ENCODE results near the gene REEP1. TPM values are rescaled to one million over a fixed set of nuclear protein-coding genes. Genes with fewer than 3 reads are reported as not detected.

REEP1 gene
- total and polyA plus RNA-seq, 9 of the 15 experiments (the other 6 are each of a cell fraction or from before 2014, with no cell fraction given): 0.11 to 0.67 (median 0.13) TPM

- H3K36me3 ChIP-seq (ENCODE audit: control insufficient read depth, insufficient read depth, low read length): no peaks in the 10 kb centered on the region
- H3K9me1 ChIP-seq (ENCODE audit: control insufficient read depth, insufficient read depth, low read length): no peaks in the 10 kb centered on the region
- H3K4me3 ChIP-seq: no peak overlapping the region
- CTCF ChIA-PET (ENCODE audit: low intra/inter-chr PET ratio): no interaction called here
- no peaks in the 10 kb centered on the region for H3K79me2 ChIP-seq (ENCODE audit: control insufficient read depth, insufficient read depth, low read length)
- no peaks in the 10 kb centered on the region for H3K9me3 ChIP-seq (replicated peaks; ENCODE audit: control insufficient read depth, insufficient read depth, low read depth, low read length)
- no peak overlapping the region for H3K27ac ChIP-seq (ENCODE audit: extremely low read depth, low read depth, low read length)
- intact Hi-C loops (cut with micrococcal nuclease): no loop called here
- FAIRE-seq (no peak), DNase-seq (ENCODE audit: extremely low read depth in 1 of 4, low spot score in 3 of 4) (no peak), ATAC-seq (no peak)
- BruUV-seq (replicated peaks): no TSS peak
- peaks cover 33 to 47% of the 10 kb centered on the region in 2 experiments for H3K27me3 ChIP-seq (ENCODE audit: control insufficient read depth in 2 of 2, insufficient read depth in 2 of 2, low read length in 2 of 2)
- H2AFZ ChIP-seq (ENCODE audit: low read depth, low read length): no peak overlapping the region
- no peak overlapping the region for H3K9ac ChIP-seq (ENCODE audit: insufficient read depth in 1 of 2, low read depth in 2 of 2, low read length in 2 of 2)
- H3K4me2 ChIP-seq (ENCODE audit: insufficient read depth, low read length): no peak overlapping the region
- POLR2A ChIA-PET: no interaction called here
- no peaks in the 10 kb centered on the region for H4K20me1 ChIP-seq (replicated peaks; ENCODE audit: control insufficient read depth, insufficient read depth, low read length)
- in situ Hi-C loops (cut with MboI): no loop called here
- no peaks in the 10 kb centered on the region for H3K4me1 ChIP-seq (replicated peaks in 1 of 2; ENCODE audit: control insufficient read depth in 2 of 2, insufficient read depth in 2 of 2, low read length in 2 of 2)
- WGBS (ENCODE audit: insufficient coverage, low coverage, missing lambda C conversion rate): 1% methylated on average over 8 of the region's 8 CpGs
- TF ChIP-seq RREB1 (CRISPR knock-in tag; IDR thresholded peaks at IDR 0.05) (no peak), FIP1L1 (IDR thresholded peaks at IDR 0.05; ENCODE audit: low read depth, low read length, poor library complexity, severe bottlenecking) (no peak), KLF16 (IDR thresholded peaks at IDR 0.05) (no peak), E2F8 (IDR thresholded peaks at IDR 0.05; ENCODE audit: low read depth, partially characterized antibody) (no peak), SMAD3 (CRISPR knock-in tag; conservative IDR thresholded peaks at IDR 0.05) (no peak), EWSR1 (IDR thresholded peaks at IDR 0.05; ENCODE audit: borderline replicate concordance, low read depth, partially characterized antibody) (no peak), RBM15 (IDR thresholded peaks at IDR 0.05; ENCODE audit: insufficient read depth, low read length) (no peak), ZNF79 (CRISPR knock-in tag; IDR thresholded peaks at IDR 0.05; ENCODE audit: low read depth) (no peak), SIN3A (IDR thresholded peaks at IDR 0.05; ENCODE audit: borderline replicate concordance in 2 of 2, control insufficient read depth in 1 of 2, low read depth in 2 of 2, low read length in 2 of 2) (no peak), NBN (IDR thresholded peaks at IDR 0.05; ENCODE audit: low read depth) (no peak), IFI16 (CRISPR knock-in tag; IDR thresholded peaks at IDR 0.05) (no peak), TGIF2 (CRISPR knock-in tag; IDR thresholded peaks at IDR 0.05) (no peak), TFAM (CRISPR knock-in tag; conservative IDR thresholded peaks at IDR 0.05) (no peak)
These were observed 82.6 kb downstream of the REEP1 start for GRCh38 chr2:86254576-86255538.
